ENCODE results near the gene RTL3. TPM values are rescaled to one million over a fixed set of nuclear protein-coding genes. Genes with fewer than 3 reads are reported as not detected.

Gene RTL3
- total RNA-seq, 2 experiments from 2014 or later: not detected

- no peak for DNase-seq
- Histone ChIP-seq H3K27ac (ENCODE audit: low read depth in 1 of 2, low read length in 2 of 2) (no peak overlapping the region), H3K36me3 (ENCODE audit: insufficient read depth, low read length) (no peaks in the 10 kb centered on the region), H3K9me3 (ENCODE audit: control insufficient read depth in 1 of 2, insufficient read depth in 1 of 2, low read length in 2 of 2) (no peaks in the 10 kb centered on the region), H3K27me3 (ENCODE audit: control insufficient read depth in 1 of 2, insufficient read depth in 2 of 2, low read length in 2 of 2) (no peaks in the 10 kb centered on the region), H3K4me1 (ENCODE audit: insufficient read depth, low read length) (no peaks in the 10 kb centered on the region), H3K4me3 (ENCODE audit: low read length) (no peak overlapping the region)
- ChIA-PET CTCF (no interaction called here), POLR2A (no interaction called here)
- TF ChIP-seq CTCF (IDR thresholded peaks at IDR 0.05): no peak
- Mint-ChIP-seq H3K27ac (no peak overlapping the region), H3K4me3 (no peak overlapping the region), H3K36me3 (ENCODE audit: low read depth) (no peaks in the 10 kb centered on the region), H3K9me3 (no peaks in the 10 kb centered on the region), H3K4me1 (ENCODE audit: low read depth) (no peaks in the 10 kb centered on the region), H3K27me3 (no peaks in the 10 kb centered on the region)
- intact Hi-C loops (cut with DNase I, micrococcal nuclease): no loop called here
- ATAC-seq (ENCODE audit: poor library complexity): no peak
These were observed 46.9 kb upstream of the RTL3 start for GRCh38 chrX:78706071-78706470.

- H3K4me1 Mint-ChIP-seq (ENCODE audit: low read depth): no peaks in the 10 kb centered on the region
- DNase-seq: no peak
- Histone ChIP-seq H3K4me1 (ENCODE audit: insufficient read depth, low read length) (no peaks in the 10 kb centered on the region), H3K27me3 (ENCODE audit: control insufficient read depth in 1 of 2, insufficient read depth in 2 of 2, low read length in 2 of 2) (no peaks in the 10 kb centered on the region), H3K27ac (ENCODE audit: low read depth in 1 of 2, low read length in 2 of 2) (no peak overlapping the region), H3K9me3 (ENCODE audit: control insufficient read depth in 1 of 2, insufficient read depth in 1 of 2, low read length in 2 of 2) (no peaks in the 10 kb centered on the region), H3K36me3 (ENCODE audit: insufficient read depth, low read length) (no peaks in the 10 kb centered on the region), H3K4me3 (ENCODE audit: low read length) (no peak overlapping the region)
- no peaks in the 10 kb centered on the region for H3K27me3 Mint-ChIP-seq
- no peaks in the 10 kb centered on the region for H3K9me3 Mint-ChIP-seq
- no peak for TF ChIP-seq CTCF (IDR thresholded peaks at IDR 0.05)
- POLR2A ChIA-PET: interaction anchor here (1.0 kb wide), 1 partner anchor 574 kb away, joined by 3 read pairs; no protein-coding TSS in a partner anchor
- ATAC-seq (ENCODE audit: poor library complexity): no peak
- intact Hi-C loops (cut with DNase I, micrococcal nuclease): no loop called here
- no peak overlapping the region for H3K4me3 Mint-ChIP-seq
- H3K27ac Mint-ChIP-seq: no peak overlapping the region
- CTCF ChIA-PET: no interaction called here
- H3K36me3 Mint-ChIP-seq (ENCODE audit: low read depth): no peaks in the 10 kb centered on the region
These were observed 34.4 kb upstream of the RTL3 start for GRCh38 chrX:78693536-78693935.

- H3K4me3 Mint-ChIP-seq: no peak overlapping the region
- DNase-seq (no peak), ATAC-seq (ENCODE audit: poor library complexity) (no peak)
- POLR2A ChIA-PET: no interaction called here
- H3K27ac ChIP-seq (ENCODE audit: low read depth in 1 of 2, low read length in 2 of 2): no peak overlapping the region
- H3K27me3 Mint-ChIP-seq: no peaks in the 10 kb centered on the region
- H3K27ac Mint-ChIP-seq: no peak overlapping the region
- no peak for TF ChIP-seq CTCF (IDR thresholded peaks at IDR 0.05)
- CTCF ChIA-PET: no interaction called here
- no peaks in the 10 kb centered on the region for H3K36me3 Mint-ChIP-seq (ENCODE audit: low read depth)
- H3K4me1 Mint-ChIP-seq (ENCODE audit: low read depth): no peaks in the 10 kb centered on the region
- H3K4me1 ChIP-seq (ENCODE audit: insufficient read depth, low read length): no peaks in the 10 kb centered on the region
- no peaks in the 10 kb centered on the region for H3K9me3 Mint-ChIP-seq
- intact Hi-C loops (cut with DNase I, micrococcal nuclease): no loop called here
- H3K9me3 ChIP-seq (ENCODE audit: control insufficient read depth in 1 of 2, insufficient read depth in 1 of 2, low read length in 2 of 2): no peaks in the 10 kb centered on the region
- no peak overlapping the region for H3K4me3 ChIP-seq (ENCODE audit: low read length)
- no peaks in the 10 kb centered on the region for H3K27me3 ChIP-seq (ENCODE audit: control insufficient read depth in 1 of 2, insufficient read depth in 2 of 2, low read length in 2 of 2)
- no peaks in the 10 kb centered on the region for H3K36me3 ChIP-seq (ENCODE audit: insufficient read depth, low read length)
These were observed 33.9 kb upstream of the RTL3 start for GRCh38 chrX:78693012-78693411.
